ENCODE data around the gene EIF2AK3. TPM values are rescaled to one million over a fixed set of nuclear protein-coding genes. Genes with fewer than 3 reads are reported as not detected.
A peak's percentile ranks its signal among the peaks of the same experiment; 100 is the strongest.

Gene EIF2AK3
- total and polyA plus RNA-seq, 2 of the 13 experiments (the other 11 are each of a cell fraction or from before 2014, with no cell fraction given): 10.3 to 30.6 TPM

- no peak for TF ChIP-seq ZNF501 (CRISPR knock-in tag; IDR thresholded peaks at IDR 0.05)
These were observed 70.0 kb downstream of the EIF2AK3 start (continued) for GRCh38 chr2:88557290-88557689.

GRCh38 chr2:88556026-88556425, 71.2 kb downstream of the EIF2AK3 start:
- FAIRE-seq: no peak
- CTCF ChIA-PET (ENCODE audit: low intra/inter-chr PET ratio, low total read pairs): no interaction called here
- in situ Hi-C loops (cut with HindIII; ENCODE audit: extremely low pct_ligation_motif_present, low pct_unique_long_range_greater_than_20kb): no loop called here

More at GRCh38 chr2:88556026-88556425, 71.2 kb downstream of the EIF2AK3 start:
- intact Hi-C loops (cut with micrococcal nuclease; ENCODE audit: unreplicated experiment): no loop called here
- Histone ChIP-seq H3K9me3 (ENCODE audit: low read length) (no peaks in the 10 kb centered on the region), H4K20me1 (ENCODE audit: insufficient read depth, low read length) (no peaks in the 10 kb centered on the region), H3K27me3 (ENCODE audit: control insufficient read depth in 1 of 2, insufficient read depth in 2 of 2, low read length in 2 of 2) (no peaks in the 10 kb centered on the region), H3K9ac (ENCODE audit: insufficient read depth, low read depth, low read length) (no peak overlapping the region), H3K79me2 (ENCODE audit: insufficient read depth, low read length) (no peaks in the 10 kb centered on the region), H3K4me1 (ENCODE audit: insufficient read depth, low read length) (no peaks in the 10 kb centered on the region), H3K27ac (ENCODE audit: extremely low read length, insufficient read depth, low read length) (no peak overlapping the region), H3K36me3 (replicated peaks in 1 of 2; ENCODE audit: control insufficient read depth in 1 of 2, insufficient read depth in 2 of 2, low read length in 2 of 2) (peaks cover 8 to 41% of the 10 kb centered on the region in 2 experiments), H3K4me3 (replicated peaks in 1 of 3; ENCODE audit: insufficient read depth in 1 of 3, low read depth in 2 of 3, low read length in 3 of 3) (no peak overlapping the region), H3K4me2 (ENCODE audit: low read depth, low read length) (no peak overlapping the region), H2AFZ (ENCODE audit: low read length) (no peak overlapping the region)
- ATAC-seq (no peak), DNase-seq (ENCODE audit: low spot score) (no peak)
- POLR2A ChIA-PET: no interaction called here
- BruUV-seq (replicated peaks): no TSS peak
- TF ChIP-seq RBM22 (optimal IDR thresholded peaks at IDR 0.05; ENCODE audit: low read length) (peak; percentile 39), AHR (CRISPR knock-in tag; IDR thresholded peaks at IDR 0.05) (no peak), PBX2 (CRISPR knock-in tag; IDR thresholded peaks at IDR 0.05) (no peak), ETV5 (CRISPR knock-in tag; IDR thresholded peaks at IDR 0.05; ENCODE audit: borderline replicate concordance) (no peak), ZNF10 (CRISPR knock-in tag; IDR thresholded peaks at IDR 0.05; ENCODE audit: borderline replicate concordance, low read depth) (no peak), ZNF619 (CRISPR knock-in tag; IDR thresholded peaks at IDR 0.05) (no peak), GABPA (IDR thresholded peaks at IDR 0.05; ENCODE audit: low read depth, low read length) (peak; percentile 12; the same call in 1 of the 2 replicates), GABPA (CRISPR knock-in tag; IDR thresholded peaks at IDR 0.05; ENCODE audit: low read depth) (no peak)
- TF ChIP-seq, protein P1, sequence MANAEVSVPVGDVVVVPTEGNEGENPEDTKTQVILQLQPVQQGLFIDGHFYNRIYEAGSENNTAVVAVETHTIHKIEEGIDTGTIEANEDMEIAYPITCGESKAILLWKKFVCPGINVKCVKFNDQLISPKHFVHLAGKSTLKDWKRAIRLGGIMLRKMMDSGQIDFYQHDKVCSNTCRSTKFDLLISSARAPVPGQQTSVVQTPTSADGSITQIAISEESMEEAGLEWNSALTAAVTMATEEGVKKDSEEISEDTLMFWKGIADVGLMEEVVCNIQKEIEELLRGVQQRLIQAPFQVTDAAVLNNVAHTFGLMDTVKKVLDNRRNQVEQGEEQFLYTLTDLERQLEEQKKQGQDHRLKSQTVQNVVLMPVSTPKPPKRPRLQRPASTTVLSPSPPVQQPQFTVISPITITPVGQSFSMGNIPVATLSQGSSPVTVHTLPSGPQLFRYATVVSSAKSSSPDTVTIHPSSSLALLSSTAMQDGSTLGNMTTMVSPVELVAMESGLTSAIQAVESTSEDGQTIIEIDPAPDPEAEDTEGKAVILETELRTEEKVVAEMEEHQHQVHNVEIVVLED (CRISPR knock-in tag; IDR thresholded peaks at IDR 0.05; ENCODE audit: borderline replicate concordance): no peak
- TF ChIP-seq, protein P2, sequence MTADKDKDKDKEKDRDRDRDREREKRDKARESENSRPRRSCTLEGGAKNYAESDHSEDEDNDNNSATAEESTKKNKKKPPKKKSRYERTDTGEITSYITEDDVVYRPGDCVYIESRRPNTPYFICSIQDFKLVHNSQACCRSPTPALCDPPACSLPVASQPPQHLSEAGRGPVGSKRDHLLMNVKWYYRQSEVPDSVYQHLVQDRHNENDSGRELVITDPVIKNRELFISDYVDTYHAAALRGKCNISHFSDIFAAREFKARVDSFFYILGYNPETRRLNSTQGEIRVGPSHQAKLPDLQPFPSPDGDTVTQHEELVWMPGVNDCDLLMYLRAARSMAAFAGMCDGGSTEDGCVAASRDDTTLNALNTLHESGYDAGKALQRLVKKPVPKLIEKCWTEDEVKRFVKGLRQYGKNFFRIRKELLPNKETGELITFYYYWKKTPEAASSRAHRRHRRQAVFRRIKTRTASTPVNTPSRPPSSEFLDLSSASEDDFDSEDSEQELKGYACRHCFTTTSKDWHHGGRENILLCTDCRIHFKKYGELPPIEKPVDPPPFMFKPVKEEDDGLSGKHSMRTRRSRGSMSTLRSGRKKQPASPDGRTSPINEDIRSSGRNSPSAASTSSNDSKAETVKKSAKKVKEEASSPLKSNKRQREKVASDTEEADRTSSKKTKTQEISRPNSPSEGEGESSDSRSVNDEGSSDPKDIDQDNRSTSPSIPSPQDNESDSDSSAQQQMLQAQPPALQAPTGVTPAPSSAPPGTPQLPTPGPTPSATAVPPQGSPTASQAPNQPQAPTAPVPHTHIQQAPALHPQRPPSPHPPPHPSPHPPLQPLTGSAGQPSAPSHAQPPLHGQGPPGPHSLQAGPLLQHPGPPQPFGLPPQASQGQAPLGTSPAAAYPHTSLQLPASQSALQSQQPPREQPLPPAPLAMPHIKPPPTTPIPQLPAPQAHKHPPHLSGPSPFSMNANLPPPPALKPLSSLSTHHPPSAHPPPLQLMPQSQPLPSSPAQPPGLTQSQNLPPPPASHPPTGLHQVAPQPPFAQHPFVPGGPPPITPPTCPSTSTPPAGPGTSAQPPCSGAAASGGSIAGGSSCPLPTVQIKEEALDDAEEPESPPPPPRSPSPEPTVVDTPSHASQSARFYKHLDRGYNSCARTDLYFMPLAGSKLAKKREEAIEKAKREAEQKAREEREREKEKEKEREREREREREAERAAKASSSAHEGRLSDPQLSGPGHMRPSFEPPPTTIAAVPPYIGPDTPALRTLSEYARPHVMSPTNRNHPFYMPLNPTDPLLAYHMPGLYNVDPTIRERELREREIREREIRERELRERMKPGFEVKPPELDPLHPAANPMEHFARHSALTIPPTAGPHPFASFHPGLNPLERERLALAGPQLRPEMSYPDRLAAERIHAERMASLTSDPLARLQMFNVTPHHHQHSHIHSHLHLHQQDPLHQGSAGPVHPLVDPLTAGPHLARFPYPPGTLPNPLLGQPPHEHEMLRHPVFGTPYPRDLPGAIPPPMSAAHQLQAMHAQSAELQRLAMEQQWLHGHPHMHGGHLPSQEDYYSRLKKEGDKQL (CRISPR knock-in tag; IDR thresholded peaks at IDR 0.05; ENCODE audit: low read depth): no peak
- 92% methylated on average over 7 of the region's 7 CpGs for WGBS (ENCODE audit: low lambda C conversion rate)
